SU-DHL-6 (cell line): ENCODE measurements around the gene AKAP1.

Source experiments
- CTCF ChIP-seq: fragments of 200-600 bp; sonication (generic); IDR thresholded peaks from one replicate; pipeline ENCODE4 v1.5.1; 2017; ENCODE audit warnings: antibody characterized with exemption, mild to moderate bottlenecking, low read length, moderate library complexity; ENCODE audit not compliant: insufficient read depth, poor library complexity, severe bottlenecking
- EZH2phosphoT487 ChIP-seq: fragments of 200-600 bp; sonication (generic), shearing (Covaris generic); conservative IDR thresholded peaks from 2 replicates; pipeline ENCODE4 v1.6.1; 2018; ENCODE audit warnings: mild to moderate bottlenecking, antibody characterized with exemption, low read length, moderate library complexity, mixed read lengths

GRCh38 chr17:57086069-57086930, 1.3 kb downstream of the AKAP1 start:
- no peak for TF ChIP-seq CTCF
- TF ChIP-seq EZH2phosphoT487: no peak
